Mesenchymal stem cell (in vitro differentiated cells and primary cell): Measurements from ENCODE around the gene SLC5A6.
"Not testable (repeated sequence)": the region's sequence is repeated elsewhere in the genome, so short reads cannot be mapped to it uniquely, and the experiment has no call there.

Experiments used
- DNase-seq: peaks from one replicate; pipeline ENCODE4 v3.0.0-alpha.2; 2013
- H2AFZ ChIP-seq: one replicate; pipeline ENCODE4 v1.6.1; 2013; ENCODE audit warnings: low read depth, mild to moderate bottlenecking, control low read depth, inconsistent platforms, low read length, moderate library complexity
- H2AK5ac ChIP-seq: 2 replicates; pipeline ENCODE4 v1.6.1; 2013; ENCODE audit warnings: low read length, moderate library complexity, mild to moderate bottlenecking, inconsistent platforms; ENCODE audit not compliant: severe bottlenecking
- H2BK120ac ChIP-seq: one replicate; pipeline ENCODE4 v1.6.1; 2013; ENCODE audit warnings: low read depth, mild to moderate bottlenecking, inconsistent platforms, low read length, moderate library complexity
- H2BK12ac ChIP-seq, 2 experiments: one replicate each; pipeline ENCODE4 v1.6.1; 2013; ENCODE audit warnings: inconsistent platforms in 2 of 2, low read length in 2 of 2, mild to moderate bottlenecking in 2 of 2, moderate library complexity in 2 of 2, control low read depth in 1 of 2
- H2BK15ac ChIP-seq: one replicate; pipeline ENCODE4 v1.6.1; 2013; ENCODE audit warnings: mild to moderate bottlenecking, low read depth, inconsistent platforms; ENCODE audit not compliant: poor library complexity, severe bottlenecking
- H2BK5ac ChIP-seq: 2 replicates; pipeline ENCODE4 v1.6.1; 2013; ENCODE audit warnings: low read depth, mild to moderate bottlenecking, low read length, control low read depth, inconsistent platforms; ENCODE audit not compliant: poor library complexity, severe bottlenecking
- H3K14ac ChIP-seq, 2 experiments: one replicate each; pipeline ENCODE4 v1.6.1; 2013; ENCODE audit warnings: inconsistent platforms in 2 of 2, low read length in 2 of 2, control low read depth in 1 of 2, mild to moderate bottlenecking in 1 of 2, moderate library complexity in 1 of 2
- H3K18ac ChIP-seq, 2 experiments: one replicate each; pipeline ENCODE4 v1.6.1; 2013; ENCODE audit warnings: inconsistent platforms in 2 of 2, low read length in 2 of 2, control low read depth in 1 of 2, low read depth in 1 of 2, mild to moderate bottlenecking in 1 of 2
- H3K23ac ChIP-seq, 2 experiments: one replicate each; pipeline ENCODE4 v1.6.1; 2013; ENCODE audit warnings: inconsistent platforms in 2 of 2, low read length in 2 of 2, mild to moderate bottlenecking in 2 of 2, moderate library complexity in 2 of 2, control low read depth in 1 of 2
- H3K27ac ChIP-seq: 2 replicates; pipeline ENCODE4 v1.5.1; 2013; ENCODE audit warnings: mild to moderate bottlenecking, moderate library complexity, low read length, control low read depth, inconsistent platforms; ENCODE audit not compliant: poor library complexity, severe bottlenecking
- H3K27me3 ChIP-seq, 2 experiments: 2 replicates each; pipeline versions ENCODE4 v1.6.1 to v1.7.0; 2013; ENCODE audit warnings: low read length in 2 of 2, mild to moderate bottlenecking in 2 of 2, moderate library complexity in 2 of 2, control low read depth in 1 of 2, inconsistent platforms in 1 of 2; ENCODE audit not compliant: control insufficient read depth in 1 of 2, insufficient read depth in 1 of 2
- H3K36me3 ChIP-seq, 2 experiments: 2 replicates each; pipeline versions ENCODE4 v1.6.1 to v1.7.0; 2013; ENCODE audit warnings: low read length in 2 of 2, control low read depth in 1 of 2, inconsistent platforms in 1 of 2, low read depth in 1 of 2, mild to moderate bottlenecking in 1 of 2; ENCODE audit not compliant: insufficient read depth in 2 of 2, control insufficient read depth in 1 of 2
- H3K4ac ChIP-seq, 2 experiments: one replicate each; pipeline ENCODE4 v1.6.1; 2013; ENCODE audit warnings: inconsistent platforms in 2 of 2, low read length in 2 of 2, mild to moderate bottlenecking in 2 of 2, moderate library complexity in 2 of 2, control low read depth in 1 of 2, low read depth in 1 of 2
- H3K4me1 ChIP-seq: 2 replicates; pipeline ENCODE4 v1.6.1; 2013; ENCODE audit warnings: low read depth, low read length, control low read depth; ENCODE audit not compliant: control insufficient read depth, insufficient read depth
- H3K4me2 ChIP-seq: 2 replicates; pipeline ENCODE4 v1.6.1; 2013; ENCODE audit warnings: low read length, mild to moderate bottlenecking, inconsistent platforms; ENCODE audit not compliant: poor library complexity, severe bottlenecking
- H3K4me3 ChIP-seq, 2 experiments: 2 replicates each; pipeline versions ENCODE4 v1.5.1 to v1.7.0; 2013; ENCODE audit warnings: low read length in 2 of 2, mild to moderate bottlenecking in 2 of 2, control low read depth in 1 of 2, low read depth in 1 of 2; ENCODE audit not compliant: insufficient read depth in 1 of 2
- H3K79me1 ChIP-seq: replicated peaks from 2 replicates; pipeline ENCODE4 v1.6.1; 2013; ENCODE audit warnings: mild to moderate bottlenecking, control low read depth, low read length, inconsistent platforms; ENCODE audit not compliant: poor library complexity, severe bottlenecking
- H3K9ac ChIP-seq: 2 replicates; pipeline ENCODE4 v1.7.0; 2013; ENCODE audit warnings: mild to moderate bottlenecking, low read length, moderate library complexity
- H3K9me3 ChIP-seq: 2 replicates; pipeline ENCODE4 v1.7.0; 2013; ENCODE audit warnings: mild to moderate bottlenecking, low read length; ENCODE audit not compliant: control insufficient read depth
- H4K8ac ChIP-seq: one replicate; pipeline ENCODE4 v1.6.1; 2013; ENCODE audit warnings: inconsistent platforms, mild to moderate bottlenecking, low read length, moderate library complexity
- H4K91ac ChIP-seq: one replicate; pipeline ENCODE4 v1.6.1; 2013; ENCODE audit warnings: mild to moderate bottlenecking, low read length, inconsistent platforms
- WGBS: methylation state at CpG from one replicate; pipeline ENCODE4 v1.1.7; 2013; ENCODE audit warnings: mixed read lengths; 5-methylcytosine and 5-hydroxymethylcytosine counted together

SLC5A6 gene

DNA sequence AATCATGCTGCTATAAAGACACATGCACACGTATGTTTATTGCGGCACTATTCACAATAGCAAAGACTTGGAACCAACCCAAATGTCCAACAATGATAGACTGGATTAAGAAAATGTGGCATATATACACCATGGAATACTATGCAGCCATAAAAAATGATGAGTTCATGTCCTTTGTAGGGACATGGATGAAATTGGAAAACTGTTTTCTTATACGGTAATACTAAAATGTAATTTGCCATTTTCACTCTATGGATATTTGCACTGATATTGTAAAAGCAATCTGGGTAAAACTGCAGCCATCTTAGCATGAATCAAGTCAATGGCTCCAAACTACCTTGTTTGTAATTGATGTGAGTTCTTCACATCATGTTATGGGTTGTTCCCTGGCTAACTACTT lies 16.3 kb downstream of the SLC5A6 start:
- H3K36me3 ChIP-seq: peaks cover 7 to 12% of the 10 kb centered on the region in 2 experiments
- H2BK12ac ChIP-seq, DNase-seq, H2BK5ac ChIP-seq, H3K23ac ChIP-seq, H3K79me1 ChIP-seq, H3K4ac ChIP-seq, H3K4me2 ChIP-seq, H2BK120ac ChIP-seq, H2AK5ac ChIP-seq, H3K27ac ChIP-seq, H2BK15ac ChIP-seq, H3K9me3 ChIP-seq, H3K4me3 ChIP-seq, H3K14ac ChIP-seq, H4K8ac ChIP-seq, H3K4me1 ChIP-seq, H4K91ac ChIP-seq, H3K27me3 ChIP-seq, H3K18ac ChIP-seq, H3K9ac ChIP-seq, H2AFZ ChIP-seq: not testable (repeated sequence)
- WGBS: no CpG with 5 or more reads among the region's 3 CpGs

DNA sequence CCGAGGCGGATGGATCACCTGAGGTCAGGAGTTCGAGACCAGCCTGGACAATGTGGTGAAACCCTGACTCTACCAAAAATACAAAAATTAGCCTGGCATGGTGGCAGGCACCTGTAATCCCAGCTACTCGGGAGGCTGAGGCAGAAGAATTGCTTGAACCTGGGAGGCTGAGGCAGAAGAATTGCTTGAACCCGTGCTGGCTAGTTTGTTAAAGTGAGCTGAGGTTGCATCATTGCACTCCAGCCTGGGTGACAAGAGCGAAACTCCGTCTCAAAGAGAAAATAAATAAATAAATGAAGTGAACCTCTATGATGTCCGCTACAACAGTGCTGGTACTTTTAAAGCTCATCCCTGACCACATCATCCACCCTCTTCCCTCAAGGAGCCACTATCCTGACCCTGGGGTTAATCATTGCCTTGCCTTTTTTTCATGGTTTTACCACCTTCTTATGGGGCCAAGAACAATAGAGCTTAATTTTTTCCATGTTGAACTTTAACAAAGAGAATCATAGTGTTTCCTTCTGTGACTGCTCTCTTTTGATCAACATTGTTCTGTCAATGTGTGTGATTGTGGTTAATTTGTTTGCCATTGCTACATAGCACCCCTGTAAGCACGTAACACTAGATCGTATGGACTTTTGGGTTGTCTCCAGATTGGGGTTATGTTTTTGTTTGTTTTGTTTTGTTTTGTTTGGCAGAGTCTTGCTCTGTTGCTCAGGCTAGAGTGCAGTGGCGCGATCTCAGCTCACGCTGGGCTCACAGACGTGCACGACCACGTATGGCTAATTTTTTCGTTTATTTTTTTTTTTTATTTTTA lies 17.3 kb downstream of the SLC5A6 start:
- Histone ChIP-seq H2BK15ac (no peak overlapping the region), H3K36me3 (peaks cover 0 to 4% of the 10 kb centered on the region in 2 experiments), H3K4me3 (no peak overlapping the region), H2BK120ac (no peak overlapping the region), H3K4me1 (peaks cover 1% of the 10 kb centered on the region), H3K14ac (no peak overlapping the region), H3K9ac (no peak overlapping the region), H3K4me2 (no peak overlapping the region), H3K79me1 (no peaks in the 10 kb centered on the region), H4K8ac (no peak overlapping the region), H2BK12ac (no peak overlapping the region), H2AK5ac (no peak overlapping the region), H3K4ac (no peak overlapping the region), H3K23ac (no peak overlapping the region), H2AFZ (no peak overlapping the region), H4K91ac (no peak overlapping the region), H2BK5ac (no peak overlapping the region), H3K9me3 (no peaks in the 10 kb centered on the region), H3K18ac (no peak overlapping the region), H3K27ac (no peak overlapping the region), H3K27me3 (peaks cover 0 to 8% of the 10 kb centered on the region in 2 experiments)
- WGBS: 93% methylated on average over 17 of the region's 17 CpGs
- DNase-seq: no peak

DNA sequence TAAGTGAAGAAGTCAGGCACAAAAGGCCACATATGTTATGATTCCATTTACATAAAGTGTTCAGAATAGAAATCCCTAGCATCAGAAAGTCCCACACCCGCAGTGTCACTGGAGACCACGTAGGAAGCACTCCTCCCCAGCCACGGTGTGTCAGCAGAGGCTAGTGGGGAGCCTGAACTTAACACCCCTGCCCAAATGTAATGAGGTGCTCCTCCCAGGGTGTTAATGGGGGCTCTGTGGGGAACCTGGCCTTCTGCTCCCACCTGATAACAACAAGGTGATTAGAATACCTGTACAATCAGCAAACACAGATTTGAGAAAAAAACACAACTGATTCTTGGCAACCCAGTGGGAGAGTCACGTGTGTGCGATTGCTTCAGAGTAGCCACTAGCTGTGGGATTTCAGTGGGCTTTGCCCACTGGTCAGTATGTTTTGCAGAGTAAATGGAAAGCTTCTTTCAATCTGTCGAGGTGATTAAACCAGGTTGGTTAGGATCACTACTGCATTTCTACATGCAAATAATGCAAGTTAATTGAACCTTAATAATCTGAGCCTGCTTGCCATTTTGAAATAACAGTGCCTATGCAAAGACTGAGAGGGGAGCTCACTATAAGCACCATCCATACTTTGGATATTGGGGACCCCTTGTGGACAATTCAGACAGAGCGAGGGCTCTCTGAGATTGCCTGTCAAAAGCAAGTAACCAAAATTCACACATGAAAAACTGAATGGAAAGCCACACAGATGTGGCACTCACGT lies 20.8 kb downstream of the SLC5A6 start:
- Histone ChIP-seq H4K8ac (no peak overlapping the region), H2AK5ac (no peak overlapping the region), H3K79me1 (no peaks in the 10 kb centered on the region), H3K18ac (no peak overlapping the region), H3K23ac (no peak overlapping the region), H2BK120ac (no peak overlapping the region), H2BK5ac (no peak overlapping the region), H3K36me3 (no peaks in the 10 kb centered on the region), H3K4me2 (no peak overlapping the region), H3K14ac (no peak overlapping the region), H2BK15ac (no peak overlapping the region), H3K4me1 (peaks cover 1% of the 10 kb centered on the region), H4K91ac (no peak overlapping the region), H2AFZ (no peak overlapping the region), H3K9ac (peak overlapping the region; percentile 45), H3K4ac (no peak overlapping the region), H3K27ac (no peak overlapping the region), H2BK12ac (no peak overlapping the region), H3K27me3 (peaks cover 0 to 14% of the 10 kb centered on the region in 2 experiments), H3K4me3 (no peak overlapping the region), H3K9me3 (no peaks in the 10 kb centered on the region)
- WGBS: 49% methylated on average over 6 of the region's 8 CpGs
- DNase-seq: peak; percentile 75

DNA sequence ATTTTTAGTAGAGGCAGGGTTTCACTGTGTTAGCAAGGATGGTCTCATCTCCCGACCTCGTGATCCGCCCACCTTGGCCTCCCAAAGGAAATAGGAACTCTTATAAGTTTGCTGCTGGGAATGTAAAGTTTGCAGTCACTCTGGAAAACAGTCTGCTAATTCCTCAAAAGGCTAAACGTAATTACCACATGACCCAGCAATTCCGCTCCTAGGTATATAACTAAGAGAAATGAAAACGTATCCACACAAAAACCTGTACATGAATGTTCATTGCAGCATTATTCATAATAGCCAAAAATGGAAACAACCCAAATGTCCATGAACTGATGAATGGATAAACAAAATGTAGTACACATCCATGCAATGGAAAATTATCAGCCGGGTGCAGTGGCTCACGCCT lies 22.1 kb downstream of the SLC5A6 start:
- Histone ChIP-seq H2AK5ac (no peak overlapping the region), H3K9me3 (no peaks in the 10 kb centered on the region), H3K18ac (no peak overlapping the region), H4K91ac (no peak overlapping the region), H2BK12ac (no peak overlapping the region), H2BK120ac (no peak overlapping the region), H3K27me3 (peaks cover 0 to 19% of the 10 kb centered on the region in 2 experiments), H3K4me2 (no peak overlapping the region), H3K36me3 (no peaks in the 10 kb centered on the region), H3K79me1 (no peaks in the 10 kb centered on the region), H3K4me1 (peaks cover 1% of the 10 kb centered on the region), H3K14ac (no peak overlapping the region), H4K8ac (no peak overlapping the region), H3K4me3 (no peak overlapping the region), H2AFZ (no peak overlapping the region), H3K9ac (no peak overlapping the region), H3K27ac (no peak overlapping the region), H2BK5ac (no peak overlapping the region), H3K23ac (no peak overlapping the region), H2BK15ac (no peak overlapping the region), H3K4ac (no peak overlapping the region)
- DNase-seq: no peak
- WGBS: 95% methylated on average over 8 of the region's 8 CpGs
